Measurements from ENCODE around the gene NUP153. TPM values are rescaled to one million over a fixed set of nuclear protein-coding genes. Genes with fewer than 3 reads are reported as not detected.

NUP153 gene
- total and polyA plus RNA-seq, 8 donors = 28.2 to 53.1 (median 45.6) TPM

DNA sequence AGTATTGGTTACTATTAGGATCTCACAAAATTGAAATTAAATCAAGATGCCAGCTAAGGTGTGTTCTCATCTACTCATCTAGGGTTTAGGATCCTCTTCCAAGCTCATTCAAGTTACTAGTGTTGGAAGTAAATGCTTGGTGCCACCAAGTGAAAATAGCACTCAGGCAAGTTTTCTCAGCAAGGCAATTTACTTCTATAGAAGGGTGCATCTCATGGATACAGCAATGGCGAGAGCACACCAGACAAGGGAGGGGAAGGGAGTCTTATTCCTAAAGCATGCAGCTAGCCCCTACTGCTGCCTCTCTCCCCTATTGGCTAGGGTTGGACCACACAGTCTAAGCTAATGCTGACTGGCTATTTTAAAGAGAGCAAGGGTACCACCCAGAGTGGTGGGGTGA is 129.7 kb downstream of the NUP153 start:
- Histone ChIP-seq H3K27me3 (peaks cover 0 to 27% of the 10 kb centered on the region in 2 donors), H3K4me1 (peaks cover 0 to 7% of the 10 kb centered on the region in 2 donors), H3K36me3 (no peaks in the 10 kb centered on the region), H3K27ac (no peak overlapping the region), H3K9me3 (peaks cover 0 to 11% of the 10 kb centered on the region in 2 donors), H3K4me3 (no peak overlapping the region)
- no peak for DNase-seq
- no peak for ATAC-seq
- TF ChIP-seq, protein P1, sequence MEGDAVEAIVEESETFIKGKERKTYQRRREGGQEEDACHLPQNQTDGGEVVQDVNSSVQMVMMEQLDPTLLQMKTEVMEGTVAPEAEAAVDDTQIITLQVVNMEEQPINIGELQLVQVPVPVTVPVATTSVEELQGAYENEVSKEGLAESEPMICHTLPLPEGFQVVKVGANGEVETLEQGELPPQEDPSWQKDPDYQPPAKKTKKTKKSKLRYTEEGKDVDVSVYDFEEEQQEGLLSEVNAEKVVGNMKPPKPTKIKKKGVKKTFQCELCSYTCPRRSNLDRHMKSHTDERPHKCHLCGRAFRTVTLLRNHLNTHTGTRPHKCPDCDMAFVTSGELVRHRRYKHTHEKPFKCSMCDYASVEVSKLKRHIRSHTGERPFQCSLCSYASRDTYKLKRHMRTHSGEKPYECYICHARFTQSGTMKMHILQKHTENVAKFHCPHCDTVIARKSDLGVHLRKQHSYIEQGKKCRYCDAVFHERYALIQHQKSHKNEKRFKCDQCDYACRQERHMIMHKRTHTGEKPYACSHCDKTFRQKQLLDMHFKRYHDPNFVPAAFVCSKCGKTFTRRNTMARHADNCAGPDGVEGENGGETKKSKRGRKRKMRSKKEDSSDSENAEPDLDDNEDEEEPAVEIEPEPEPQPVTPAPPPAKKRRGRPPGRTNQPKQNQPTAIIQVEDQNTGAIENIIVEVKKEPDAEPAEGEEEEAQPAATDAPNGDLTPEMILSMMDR (IDR thresholded peaks at IDR 0.05) = no peak
- intact Hi-C loops (cut with DNase I) = no loop called here

DNA sequence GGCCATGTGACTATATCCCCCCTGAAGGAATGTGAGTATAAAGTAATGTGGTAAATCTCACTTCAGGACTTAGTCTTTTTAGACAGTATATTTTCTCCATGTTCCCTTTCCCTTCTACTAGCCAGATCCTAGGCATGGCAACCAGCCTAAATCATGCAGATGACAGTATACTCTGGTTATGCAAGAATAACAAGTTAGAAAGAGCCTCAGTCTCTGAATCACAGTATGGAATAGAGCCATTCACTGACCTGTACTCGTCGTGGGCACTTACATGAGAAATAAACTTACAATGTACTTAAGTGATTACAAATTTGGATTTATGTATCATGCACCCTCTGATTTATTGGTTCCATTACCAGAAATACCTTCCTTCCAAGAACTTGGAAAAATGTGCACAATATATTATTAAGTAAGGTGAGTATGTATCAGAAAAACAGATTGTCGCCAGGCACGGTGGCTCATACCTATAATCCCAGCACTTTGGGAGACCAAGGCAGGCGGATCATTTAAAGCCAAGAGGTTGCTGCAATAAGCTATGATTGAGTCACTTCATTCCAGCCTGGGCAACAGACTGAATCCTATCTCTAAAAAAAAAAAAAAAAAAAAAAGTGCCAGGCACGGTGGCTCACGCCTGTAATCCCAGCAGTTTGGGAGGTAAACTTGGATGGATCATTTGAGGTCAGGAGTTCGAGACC is 131.7 kb downstream of the NUP153 start:
- Histone ChIP-seq H3K27me3 (peaks cover 0 to 16% of the 10 kb centered on the region in 2 donors), H3K9me3 (peaks cover 0 to 11% of the 10 kb centered on the region in 2 donors), H3K4me1 (no peaks in the 10 kb centered on the region), H3K27ac (no peak overlapping the region), H3K36me3 (no peaks in the 10 kb centered on the region), H3K4me3 (no peak overlapping the region)
- intact Hi-C loops (cut with DNase I) = no loop called here
- no peak for DNase-seq
- ATAC-seq = no peak
- TF ChIP-seq, protein P1 (IDR thresholded peaks at IDR 0.05) = no peak

DNA sequence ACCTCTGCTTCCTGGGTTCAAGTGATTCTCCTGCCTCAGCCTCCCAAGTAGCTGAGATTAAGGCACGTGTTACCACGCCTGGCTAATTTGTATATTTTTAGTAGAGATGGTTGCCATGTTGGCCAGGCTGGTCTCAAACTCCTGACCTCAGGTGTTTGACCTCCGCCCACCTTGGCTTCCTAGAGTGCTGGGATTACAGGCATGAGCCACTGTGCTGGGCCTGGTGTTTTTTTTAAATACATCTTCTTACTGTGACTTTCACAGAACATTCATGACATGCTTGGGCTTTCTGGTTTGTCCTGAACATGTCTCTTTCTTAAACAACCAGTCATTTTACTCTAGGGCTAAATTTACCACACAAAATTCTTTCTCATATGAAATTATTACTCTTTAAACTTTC is 141.3 kb downstream of the NUP153 start:
- Histone ChIP-seq H3K4me3 (no peak overlapping the region), H3K27me3 (no peaks in the 10 kb centered on the region), H3K4me1 (no peaks in the 10 kb centered on the region), H3K9me3 (peaks cover 0 to 33% of the 10 kb centered on the region in 2 donors), H3K27ac (no peak overlapping the region), H3K36me3 (no peaks in the 10 kb centered on the region)
- ATAC-seq (no peak), DNase-seq (no peak)
- TF ChIP-seq, protein P1 (IDR thresholded peaks at IDR 0.05) = no peak
- intact Hi-C loops (cut with DNase I) = no loop called here

Other genes starting within 250 kb of the NUP153 start
- gene FAM8A1, start 106.6 kb downstream of the NUP153 start, total RNA-seq = 10 to 100 TPM; 24.7 to 35.5 TPM
- 10 to 100 TPM; 35.7 to 46.9 (median 41.9) TPM for gene FAM8A1, start 106.6 kb downstream of the NUP153 start, polyA plus RNA-seq (ENCODE audit: insufficient read length in 6 of 6)

All from left lung (tissue), 10 donors.